Fibroblast of skin of scalp (primary cell): ENCODE results near the gene FHOD1.

Experiments used
- DNase-seq: peaks from one replicate; pipeline ENCODE4 v3.0.0-alpha.2; 2013

FHOD1 gene

GRCh38 chr16:67248401-67249177, 1.3 kb upstream of the FHOD1 start, which contains the start of gene SLC9A5:
SLC9A5 (plus strand) TSS chr16:67248979; CDS start chr16:67249015, 36 bp downstream.
- DNase-seq = peak; percentile 35

DNA sequence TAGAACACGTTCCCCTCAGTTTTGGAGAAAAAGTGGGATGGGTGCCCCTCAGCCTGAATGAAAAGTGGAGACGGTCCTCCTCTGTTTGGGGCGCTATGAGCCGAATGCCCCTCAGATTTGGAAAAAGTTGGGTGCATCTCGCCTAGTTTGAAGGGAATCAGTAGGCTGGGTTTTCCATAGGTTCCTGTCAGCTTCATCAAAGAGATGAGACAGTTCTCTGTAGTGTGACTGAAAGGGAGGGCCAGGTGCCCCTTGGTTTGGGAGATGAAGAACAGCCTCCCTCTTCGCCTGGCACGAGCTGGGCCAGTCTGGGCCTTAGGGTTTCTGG, 756 bp upstream of the FHOD1 start:
- DNase-seq = no peak

DNA sequence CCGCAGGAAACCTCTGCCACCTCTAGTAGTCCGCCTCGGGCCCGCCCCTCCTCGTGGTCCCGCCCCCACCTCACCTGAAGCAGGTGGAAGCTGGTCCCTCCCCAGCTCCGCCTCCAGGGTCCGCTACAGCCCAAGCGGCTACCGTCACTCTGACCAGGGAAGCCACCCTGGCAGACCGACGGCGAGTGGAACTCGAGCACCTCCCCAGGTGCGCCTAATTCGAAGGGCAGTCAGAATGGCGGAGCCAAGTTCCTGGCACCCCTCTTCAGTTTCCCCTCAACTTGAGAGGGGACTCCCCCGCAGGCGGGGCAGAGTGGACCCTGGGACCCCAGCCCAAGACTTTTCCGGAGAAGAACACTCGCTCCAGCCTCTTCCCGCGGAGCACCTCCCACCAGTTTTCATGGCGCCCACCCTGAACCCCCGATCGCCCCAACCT, 507 bp downstream of the FHOD1 start:
- DNase-seq = no peak

- DNase-seq = peak; percentile 87
These were observed 1.1 kb downstream of the FHOD1 start for GRCh38 chr16:67246081-67246755.

DNA sequence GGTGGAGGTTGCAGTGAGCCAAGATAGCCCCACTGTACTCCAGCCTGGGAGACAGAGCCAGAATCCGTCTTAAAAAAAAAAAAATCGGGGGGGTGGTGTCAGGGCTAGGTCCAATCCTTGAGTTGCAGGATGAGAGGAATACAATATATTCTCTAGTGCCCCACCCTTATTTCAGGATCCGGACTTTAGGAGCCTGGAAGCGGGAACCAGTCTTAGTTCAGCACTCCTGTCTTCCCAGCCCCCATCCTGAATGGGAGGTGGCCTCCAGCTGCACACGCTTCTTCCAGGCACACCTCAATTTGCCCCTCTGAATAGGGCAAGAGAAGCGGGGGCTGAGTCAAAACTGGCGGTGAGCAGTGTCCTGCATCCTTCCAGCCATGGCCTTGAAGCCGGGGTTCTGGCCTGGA, 1.6 kb downstream of the FHOD1 start:
- no peak for DNase-seq

DNA sequence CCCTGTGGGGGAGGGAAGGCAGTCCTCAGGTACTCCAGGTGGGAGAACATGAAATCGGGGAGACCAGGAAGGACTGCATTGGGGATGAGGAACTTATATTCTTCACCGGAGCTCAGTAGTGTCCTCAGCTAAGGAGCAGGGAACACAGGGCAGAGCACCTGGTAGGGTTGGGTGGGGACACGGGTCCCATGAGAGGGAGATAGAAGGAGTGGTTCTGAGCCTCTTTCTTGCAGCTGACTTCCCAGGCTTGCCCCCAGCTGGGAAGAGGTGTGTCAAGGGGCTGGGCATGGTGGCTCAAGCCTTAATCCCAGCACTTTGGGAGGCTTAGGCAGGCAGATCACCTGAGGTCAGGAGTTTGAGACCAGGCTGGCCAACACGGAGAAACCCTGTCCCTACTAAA, 2.1 kb downstream of the FHOD1 start:
- DNase-seq = no peak

DNA sequence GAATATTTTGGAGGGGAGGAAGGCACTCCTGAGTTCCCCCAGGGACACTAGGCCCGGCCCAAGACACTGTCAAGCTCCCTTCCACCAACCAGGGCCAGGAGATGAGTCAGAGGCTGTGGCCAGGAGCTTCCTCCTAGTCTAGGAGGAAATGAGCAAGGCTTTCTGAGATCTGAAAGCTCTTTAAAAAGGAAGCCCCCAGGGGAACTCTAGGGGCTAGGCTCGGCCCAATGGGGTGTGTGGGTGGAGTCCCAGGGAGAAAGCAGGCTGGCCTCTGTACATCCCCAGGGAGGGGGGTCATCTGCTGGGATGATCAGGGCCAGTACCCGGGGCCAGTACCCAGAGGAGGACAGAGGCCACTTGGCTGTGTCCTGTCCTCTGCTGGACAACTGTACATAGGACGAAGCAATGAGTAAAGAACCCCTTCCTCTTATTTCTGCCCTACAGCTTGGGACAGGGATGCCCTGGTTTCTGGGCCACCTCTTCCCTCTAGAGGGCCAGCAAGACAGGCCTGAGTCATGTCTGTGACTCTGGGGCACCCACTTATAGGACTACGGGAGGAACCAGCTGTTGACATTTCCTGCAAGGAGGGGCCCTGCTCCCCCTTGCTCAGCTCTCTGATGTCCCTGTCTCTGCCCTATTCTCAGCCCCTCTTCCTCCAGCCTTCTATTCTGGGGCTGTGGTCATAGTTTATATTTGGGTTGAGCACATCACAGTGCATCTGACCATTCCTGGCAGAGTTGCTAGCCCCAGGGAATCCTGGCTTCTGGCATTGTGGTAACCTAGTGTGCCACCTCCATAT, 2.7 kb downstream of the FHOD1 start:
- peak; percentile 97 for DNase-seq

DNA sequence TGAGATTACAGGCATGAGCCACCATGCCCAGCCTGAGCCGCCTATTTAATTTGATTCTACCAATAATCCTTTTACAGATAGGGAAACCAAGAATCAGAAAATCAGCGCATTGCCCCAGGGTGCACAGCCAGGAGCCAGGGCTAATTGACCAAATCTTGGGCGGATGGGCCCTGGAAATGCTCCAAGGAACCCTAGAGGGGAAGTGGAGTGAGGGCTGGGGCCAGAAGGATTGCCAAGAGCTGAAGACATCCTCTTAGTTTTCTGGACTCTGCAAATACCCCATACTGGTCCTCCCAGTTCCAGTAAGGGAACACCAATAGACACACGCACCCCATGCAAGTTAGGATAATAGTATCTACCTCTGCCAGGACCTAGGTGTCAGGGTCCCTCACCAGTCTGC, 3.8 kb downstream of the FHOD1 start:
- DNase-seq = no peak

DNA sequence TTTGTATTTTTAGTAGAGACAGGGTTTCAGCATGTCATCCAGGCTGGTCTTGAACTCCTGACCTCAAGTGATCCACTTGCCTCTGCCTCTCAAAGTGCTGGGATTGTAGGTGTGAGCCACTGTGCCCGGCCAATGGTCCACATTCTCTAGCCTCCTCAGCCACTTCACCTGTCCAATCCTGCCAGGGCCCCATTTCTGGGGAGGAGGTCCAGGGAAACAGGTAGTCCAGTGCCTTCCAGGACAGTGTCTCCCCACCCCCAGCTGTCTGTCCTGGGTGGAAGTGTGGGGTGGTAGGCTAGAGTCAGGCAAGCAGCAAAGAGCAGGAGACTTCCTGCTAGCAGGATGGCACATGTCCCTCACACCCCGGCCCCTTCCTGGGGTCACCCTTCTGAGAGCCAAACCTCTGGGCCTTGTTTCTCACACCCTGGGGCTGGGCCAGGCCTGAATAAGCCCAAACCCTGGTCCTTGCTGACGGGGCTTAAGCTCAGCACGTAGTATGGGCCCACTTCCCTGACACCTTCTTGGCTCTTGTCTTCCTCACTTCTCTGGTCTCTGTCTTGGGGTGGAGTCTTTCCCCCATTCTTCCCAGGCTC, 5.0 kb downstream of the FHOD1 start:
- no peak for DNase-seq

GRCh38 chr16:67241008-67241900, 6.0 kb downstream of the FHOD1 start:
- peak; percentile 92 for DNase-seq

GRCh38 chr16:67240506-67240905, 6.8 kb downstream of the FHOD1 start:
- peak; percentile 75 for DNase-seq

- no peak for DNase-seq
These were observed 8.3 kb downstream of the FHOD1 start for GRCh38 chr16:67238806-67239470.

DNA sequence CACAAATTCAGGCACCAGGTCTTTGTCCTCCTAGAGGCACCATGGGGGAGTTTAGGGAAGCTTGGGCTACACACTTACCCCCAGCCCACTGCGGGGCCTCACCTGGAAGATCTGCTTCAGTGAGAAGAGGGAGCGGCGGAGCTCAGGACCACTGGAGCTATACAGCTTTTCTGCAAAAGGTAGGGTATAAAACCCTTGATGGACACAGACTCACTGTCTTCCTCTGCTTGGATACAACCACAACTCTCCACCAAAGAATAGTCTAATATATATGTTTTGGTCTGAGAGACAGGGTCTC, 9.1 kb downstream of the FHOD1 start:
- DNase-seq = no peak

DNA sequence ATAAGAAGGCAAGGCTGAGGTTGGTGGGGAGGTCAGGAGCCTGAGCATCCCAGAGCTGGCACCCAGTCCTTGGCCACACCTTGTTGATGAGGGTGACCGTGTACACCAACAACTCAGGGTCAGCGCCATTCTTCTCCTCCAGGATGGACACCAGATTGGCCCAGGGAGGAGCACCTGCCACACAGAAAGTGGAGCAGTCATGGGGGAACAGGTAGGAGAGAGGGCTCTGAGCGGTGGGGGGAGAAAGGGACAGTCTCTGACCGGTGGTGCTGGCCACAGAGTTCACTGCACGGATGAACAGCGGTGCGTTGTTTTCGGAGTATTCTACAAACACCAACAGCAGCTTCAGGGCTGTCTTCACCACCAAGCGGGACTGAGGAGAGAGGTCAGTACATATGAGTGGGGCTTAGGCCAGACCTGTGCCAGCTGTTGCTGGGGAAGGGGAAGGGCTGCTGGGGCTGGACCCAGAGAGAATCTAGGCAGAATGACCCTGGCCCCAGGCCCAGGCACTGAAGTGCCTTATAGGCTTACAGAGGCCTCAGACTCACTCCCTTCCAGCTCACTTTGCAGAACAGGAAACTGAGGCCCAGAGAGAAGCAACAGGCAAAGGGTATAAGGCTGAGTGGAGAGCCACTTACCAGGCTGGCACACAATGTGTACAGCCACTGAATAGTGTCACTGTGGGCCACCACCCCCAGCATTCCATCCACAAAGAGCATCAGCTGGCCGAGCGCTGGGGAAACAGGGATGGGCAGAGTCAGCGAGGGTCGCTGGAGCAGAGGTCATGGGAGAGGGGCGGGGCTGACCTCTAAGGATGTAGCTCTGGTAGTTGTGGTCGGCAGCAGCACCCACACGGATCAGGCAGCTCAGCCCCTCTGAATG, 9.6 kb downstream of the FHOD1 start:
- no peak for DNase-seq

- DNase-seq = peak; percentile 66
These were observed 10.5 kb downstream of the FHOD1 start for GRCh38 chr16:67236563-67237395.

DNA sequence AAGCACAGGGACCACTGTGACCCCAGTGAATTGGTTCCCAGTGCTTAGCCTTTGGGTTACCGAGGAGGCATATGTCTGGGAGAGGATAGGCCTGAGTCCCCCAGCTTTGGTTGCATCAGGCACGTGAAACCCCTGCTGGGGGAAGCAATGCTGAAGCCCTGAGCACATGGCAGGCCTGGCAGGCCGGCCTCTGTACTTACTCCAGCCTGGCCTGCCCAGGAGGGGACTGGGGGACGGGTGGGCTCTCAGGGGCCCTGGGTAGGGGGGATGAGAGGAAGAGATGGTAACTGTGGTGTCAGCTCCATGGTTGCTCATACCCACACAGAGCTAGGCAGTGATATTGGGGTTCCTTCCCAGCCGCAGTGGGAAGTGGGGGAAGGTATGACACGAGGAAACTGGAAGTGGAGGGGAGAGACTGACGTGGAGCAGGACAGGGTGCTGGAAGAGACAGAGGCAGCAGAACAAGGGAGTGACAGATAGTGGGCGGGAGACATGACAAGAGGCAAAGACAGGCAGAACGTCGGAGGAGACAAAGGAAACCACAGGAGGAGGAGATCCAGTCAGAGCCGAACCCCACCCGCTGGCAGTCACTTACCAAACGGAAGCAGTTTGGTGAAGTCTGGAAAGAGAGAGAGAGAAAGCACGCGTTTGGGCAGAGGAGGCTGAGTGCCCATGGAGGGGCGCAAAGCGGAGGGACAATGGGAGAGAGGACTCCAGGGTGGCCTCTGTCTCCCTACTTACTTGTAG, 11.3 kb downstream of the FHOD1 start:
- DNase-seq = no peak

DNA sequence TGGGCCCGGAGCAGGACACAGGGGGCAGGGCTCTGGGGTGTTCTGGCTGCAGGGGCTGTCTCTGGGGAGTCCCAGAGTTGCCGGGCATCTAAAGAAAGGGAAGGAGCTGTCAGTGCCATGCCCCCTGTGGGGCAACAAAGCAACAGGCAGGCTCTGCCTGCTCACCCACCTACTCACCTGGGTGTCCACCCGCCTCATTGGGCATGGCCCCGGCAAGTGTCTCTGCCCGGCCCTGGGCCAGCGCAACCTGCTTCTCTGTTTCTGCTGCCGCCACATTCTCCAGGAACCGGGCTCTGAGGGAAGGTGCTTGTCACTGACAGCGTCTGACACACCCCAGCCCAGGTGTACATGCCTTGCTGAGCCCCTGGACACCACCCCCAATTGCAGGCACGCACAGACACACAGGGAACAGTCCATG, 13.1 kb downstream of the FHOD1 start:
- no peak for DNase-seq

DNA sequence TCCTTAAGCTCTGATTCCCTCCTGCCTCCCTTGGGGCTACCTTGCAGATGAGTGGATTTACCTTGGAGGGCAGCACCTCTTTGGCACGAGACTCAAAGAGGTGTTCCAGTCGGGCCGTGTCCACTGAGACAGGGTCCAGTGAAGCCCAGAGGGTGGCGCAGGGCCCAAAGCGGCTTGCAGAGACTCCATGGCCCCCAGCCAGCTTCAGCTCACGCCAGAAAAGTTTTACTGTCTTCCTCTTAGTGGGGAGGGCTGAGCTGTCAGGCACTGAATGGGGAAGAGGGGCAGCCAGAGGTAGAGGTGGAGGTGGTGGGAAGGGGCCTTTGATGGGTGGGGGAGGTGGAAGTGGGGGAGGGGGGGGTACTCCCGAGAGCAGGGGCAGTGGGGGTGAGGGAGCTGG, 13.7 kb downstream of the FHOD1 start:
- no peak for DNase-seq
